ENCODE results near the gene TBX21.
"Not testable (repeated sequence)": the region's sequence is repeated elsewhere in the genome, so short reads cannot be mapped to it uniquely, and the experiment has no call there.

The TBX21 gene

DNA sequence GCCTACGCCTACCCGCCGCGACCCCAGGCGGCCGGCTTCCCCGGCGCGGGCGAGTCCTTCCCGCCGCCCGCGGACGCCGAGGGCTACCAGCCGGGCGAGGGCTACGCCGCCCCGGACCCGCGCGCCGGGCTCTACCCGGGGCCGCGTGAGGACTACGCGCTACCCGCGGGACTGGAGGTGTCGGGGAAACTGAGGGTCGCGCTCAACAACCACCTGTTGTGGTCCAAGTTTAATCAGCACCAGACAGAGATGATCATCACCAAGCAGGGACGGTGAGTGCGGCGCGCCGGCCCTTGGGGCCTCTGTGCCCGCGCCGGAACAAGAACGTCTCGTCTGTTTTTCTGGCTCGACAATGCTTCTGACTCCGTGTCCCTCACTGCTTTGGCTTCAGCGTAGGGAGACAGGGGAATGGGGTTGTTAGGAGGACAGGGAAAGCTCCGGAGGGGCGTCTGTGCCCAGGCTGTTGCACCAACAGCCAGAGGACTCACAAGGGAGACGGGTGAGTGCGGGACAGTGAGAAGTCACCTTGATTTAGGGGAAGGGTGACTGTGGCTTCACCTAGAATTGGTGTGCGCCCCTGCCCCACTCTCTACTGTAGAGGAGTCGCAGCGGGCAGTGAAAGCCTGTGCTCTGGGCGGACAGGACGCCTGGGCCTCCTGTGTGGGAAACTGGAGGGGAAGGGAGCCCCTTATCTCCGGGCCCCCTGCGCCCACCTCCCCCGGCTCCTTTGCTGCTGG lies 806 bp downstream of the TBX21 start:
- DNase-seq, result peak; percentile 21

DNA sequence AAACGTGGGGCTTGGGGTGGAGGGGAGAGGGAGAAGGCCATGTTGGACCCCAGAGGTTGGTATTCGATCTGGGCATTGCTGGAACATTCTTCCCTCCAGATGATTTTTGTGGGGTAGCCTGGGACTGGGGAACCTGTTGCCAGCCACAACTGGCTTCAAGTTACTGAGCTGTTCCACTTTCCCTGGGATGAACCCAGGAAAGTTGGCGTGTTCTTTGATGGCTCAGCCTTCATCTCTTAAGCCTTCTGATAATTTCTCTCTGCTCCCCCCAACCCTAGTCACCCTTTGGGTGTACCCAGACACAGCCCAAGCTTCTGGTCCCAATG lies 2.1 kb downstream of the TBX21 start:
- DNase-seq, result no peak

DNA sequence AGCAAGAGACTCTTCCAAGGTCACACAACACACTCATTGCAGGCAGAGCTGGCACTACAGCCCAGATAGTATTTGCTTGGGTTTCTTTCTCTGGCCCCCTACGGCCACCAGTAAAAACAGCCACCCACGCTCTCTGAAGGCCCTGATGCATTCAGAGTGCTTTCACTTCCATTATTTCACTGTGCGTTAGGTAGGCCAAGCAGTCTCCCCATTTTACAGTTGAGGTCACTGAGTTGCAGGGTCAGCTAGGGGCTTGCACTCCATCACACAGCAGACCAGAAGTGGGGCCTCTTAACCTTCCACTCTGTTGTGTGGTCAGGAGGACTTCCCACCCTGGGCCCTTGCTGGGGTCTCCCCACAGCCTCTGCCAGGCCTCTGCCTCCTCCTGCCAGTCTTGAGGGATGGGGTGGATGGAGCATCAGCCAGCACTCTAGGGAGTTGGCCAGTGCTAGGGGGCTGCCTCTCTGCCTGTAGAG lies 2.5 kb downstream of the TBX21 start:
- no peak for DNase-seq

DNA sequence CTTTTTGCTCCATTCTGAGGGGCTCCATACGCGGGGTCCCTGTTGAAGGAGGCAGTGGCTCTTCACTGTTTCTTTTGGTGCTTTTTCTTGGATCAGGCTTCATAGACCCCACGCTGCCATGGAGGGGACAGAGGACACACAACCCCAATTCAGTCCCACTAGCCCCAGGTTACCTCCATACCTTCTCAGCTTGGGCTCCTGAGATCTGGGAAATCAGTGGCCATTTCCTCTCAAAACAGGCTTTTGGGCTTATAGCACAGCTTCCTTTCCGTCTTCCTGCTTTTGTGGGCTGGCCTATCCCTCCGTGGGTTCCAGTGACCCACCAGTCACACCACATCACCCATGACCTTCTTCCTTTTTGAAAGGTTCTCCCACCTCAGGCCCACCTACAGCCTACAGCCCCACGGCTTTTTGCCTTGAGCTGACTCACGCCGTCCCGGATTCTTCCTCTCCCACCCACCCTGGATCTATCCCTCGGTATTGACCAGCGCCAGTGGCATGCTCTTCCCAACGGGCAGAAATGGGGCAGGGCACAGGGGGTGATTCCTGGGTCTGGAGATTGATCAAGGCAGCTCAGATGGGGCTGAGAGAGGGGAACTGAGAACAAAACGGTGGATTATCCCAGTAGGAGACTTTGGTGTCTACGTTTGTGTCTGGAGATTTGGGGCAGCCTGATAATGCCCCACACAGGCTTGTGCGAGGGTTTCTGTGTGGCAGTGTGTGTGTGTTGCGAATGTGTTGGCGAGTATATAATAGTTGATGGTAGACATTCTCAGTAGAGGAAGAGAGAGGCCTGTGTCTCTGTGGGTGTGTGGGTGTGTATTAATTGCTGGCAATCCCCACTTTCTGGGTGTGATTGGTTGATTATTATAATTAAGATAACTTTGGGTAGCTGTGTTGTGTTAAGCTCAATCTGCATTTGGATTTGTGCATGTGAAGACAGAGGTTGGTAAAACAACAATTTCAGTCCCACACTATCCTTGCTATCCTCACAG lies 3.8 kb downstream of the TBX21 start:
- DNase-seq, result no peak

DNA sequence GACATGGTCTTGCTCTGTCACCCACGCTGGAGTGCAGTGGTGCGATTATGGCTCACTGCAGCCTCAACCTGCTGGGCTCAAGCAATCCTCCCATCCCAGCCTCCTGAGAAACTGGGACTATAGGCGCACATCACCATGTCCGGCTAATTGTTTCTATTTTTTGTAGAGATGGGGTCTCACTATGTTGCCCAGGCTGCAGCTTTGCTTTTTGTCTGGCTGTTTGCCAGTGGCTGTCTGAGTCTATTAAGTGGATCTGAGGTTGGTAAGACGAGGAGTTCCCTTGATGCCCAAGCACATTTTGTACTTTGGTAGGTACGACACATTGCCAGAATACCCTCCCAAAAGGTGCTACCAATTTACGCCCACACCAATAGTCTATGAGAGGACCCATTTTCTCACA lies 5.1 kb downstream of the TBX21 start:
- no peak for DNase-seq

DNA sequence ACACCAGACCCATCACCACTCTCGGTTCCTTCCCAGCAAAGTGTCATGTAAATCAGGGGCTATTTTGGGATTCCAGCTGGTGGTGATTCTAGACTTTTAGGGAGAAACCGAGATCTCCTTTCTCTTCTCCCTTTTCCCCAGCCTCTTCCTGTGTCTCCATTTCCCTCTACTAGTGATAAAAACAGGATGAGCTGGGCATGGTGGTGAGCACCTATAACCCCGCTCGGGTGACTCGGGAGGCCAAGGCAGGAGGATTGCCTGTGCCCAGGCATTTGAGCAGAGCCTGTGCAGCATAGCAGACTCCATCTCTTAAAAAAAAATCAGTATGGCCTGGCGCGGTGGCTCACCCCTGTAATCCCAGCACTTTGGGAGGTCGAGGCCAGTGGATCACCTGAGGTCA lies 6.1 kb downstream of the TBX21 start:
- DNase-seq, result no peak

DNA sequence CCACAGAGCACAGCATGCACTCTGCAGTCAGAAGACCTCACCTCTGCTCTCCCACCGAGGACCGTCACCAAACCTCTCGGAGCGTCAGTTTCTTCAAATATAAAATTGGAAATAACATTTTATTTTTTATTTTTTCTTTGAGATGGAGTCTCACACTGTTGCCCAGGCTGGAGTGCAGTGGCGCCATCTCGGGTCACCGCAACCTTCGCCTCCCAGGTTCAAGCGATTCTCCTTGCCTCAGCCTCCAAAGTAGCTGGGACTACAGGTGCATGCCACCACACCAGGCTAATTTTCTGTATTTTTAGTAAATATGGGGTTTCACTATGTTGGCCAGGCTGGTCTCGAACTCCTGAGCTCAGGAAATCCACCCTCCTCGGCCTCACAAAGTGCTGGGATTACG lies 6.9 kb downstream of the TBX21 start:
- DNase-seq, result not testable (repeated sequence)

DNA sequence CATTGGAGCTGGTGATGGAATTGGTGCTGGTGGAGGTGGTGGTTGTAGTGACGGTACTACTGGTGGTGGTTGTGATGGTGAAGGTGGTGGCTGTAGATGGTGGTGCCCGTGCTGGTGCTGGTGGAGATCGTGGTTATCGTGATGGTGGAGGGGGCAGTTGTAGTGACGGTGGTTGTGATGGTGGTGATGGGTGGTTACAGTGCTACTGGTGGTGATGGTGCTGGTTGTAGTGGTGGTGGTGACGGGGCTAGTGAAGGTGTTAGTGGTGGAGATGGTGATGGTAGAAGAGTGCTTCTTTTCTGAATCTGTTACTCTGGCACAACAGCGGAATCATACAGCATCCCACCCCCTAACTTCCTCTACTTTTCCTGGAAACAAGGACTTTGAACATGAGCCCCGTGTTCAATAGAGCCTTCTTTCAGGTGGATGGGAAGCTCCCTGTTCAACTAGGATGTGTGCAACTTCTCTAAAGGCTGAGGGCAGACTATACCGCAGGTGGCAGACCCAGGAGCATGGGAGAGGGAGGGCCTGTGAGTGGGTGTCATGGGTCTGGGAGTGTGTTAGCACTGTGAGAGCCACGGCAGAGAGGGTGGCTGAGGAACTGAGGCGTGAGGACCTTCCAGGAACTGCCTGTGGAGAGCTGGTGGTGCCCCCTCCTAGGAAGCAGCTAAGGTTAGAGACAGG lies 8.2 kb downstream of the TBX21 start:
- DNase-seq, result no peak

DNA sequence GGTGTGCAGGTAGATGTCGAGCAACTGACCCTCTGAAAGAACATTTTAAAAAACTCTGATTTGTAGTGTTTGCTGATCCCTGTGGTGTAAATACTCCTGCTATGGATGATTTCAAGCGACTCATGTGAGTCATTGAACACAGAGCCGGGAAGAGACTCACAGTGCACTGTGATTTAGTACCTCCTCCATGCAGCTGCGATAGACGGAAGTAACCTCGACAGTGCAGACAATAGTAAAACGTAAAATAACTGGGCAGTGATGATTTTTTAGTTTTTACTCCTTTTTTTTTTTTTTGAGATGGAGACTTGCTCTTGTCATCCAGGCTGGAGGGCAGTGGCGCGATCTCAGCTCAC lies 8.7 kb downstream of the TBX21 start:
- no peak for DNase-seq

DNA sequence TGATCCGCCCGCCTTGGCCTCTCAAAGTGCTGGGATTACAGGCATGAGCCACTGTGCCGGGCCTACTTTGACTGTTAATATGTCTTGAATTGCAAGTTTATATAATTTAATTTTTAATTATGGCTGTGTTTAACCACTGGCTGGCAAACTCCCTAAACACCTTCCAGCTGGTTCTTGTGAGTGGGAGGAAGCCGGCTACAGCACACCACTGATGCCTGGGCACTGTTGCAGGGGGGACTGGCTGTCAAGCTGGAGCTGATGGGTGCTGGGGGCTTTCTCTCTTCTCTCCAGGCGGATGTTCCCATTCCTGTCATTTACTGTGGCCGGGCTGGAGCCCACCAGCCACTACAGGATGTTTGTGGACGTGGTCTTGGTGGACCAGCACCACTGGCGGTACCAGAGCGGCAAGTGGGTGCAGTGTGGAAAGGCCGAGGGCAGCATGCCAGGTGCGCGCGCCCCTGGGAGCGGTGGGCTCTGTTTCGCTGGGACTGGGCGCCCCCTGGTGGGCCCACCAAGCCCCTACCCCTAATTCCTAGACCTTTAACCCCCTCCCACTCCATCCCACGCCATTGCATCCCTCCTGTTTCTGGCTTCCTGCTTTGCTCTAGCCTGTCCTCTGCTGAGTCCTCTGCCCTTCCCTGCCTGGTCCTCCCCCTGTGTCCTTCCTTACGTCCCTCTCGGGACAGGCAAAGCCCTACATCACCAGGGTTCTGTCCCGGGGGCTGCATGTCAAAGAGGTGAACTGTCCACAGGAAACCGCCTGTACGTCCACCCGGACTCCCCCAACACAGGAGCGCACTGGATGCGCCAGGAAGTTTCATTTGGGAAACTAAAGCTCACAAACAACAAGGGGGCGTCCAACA lies 9.5 kb downstream of the TBX21 start:
- peak; percentile 52 for DNase-seq

DNA sequence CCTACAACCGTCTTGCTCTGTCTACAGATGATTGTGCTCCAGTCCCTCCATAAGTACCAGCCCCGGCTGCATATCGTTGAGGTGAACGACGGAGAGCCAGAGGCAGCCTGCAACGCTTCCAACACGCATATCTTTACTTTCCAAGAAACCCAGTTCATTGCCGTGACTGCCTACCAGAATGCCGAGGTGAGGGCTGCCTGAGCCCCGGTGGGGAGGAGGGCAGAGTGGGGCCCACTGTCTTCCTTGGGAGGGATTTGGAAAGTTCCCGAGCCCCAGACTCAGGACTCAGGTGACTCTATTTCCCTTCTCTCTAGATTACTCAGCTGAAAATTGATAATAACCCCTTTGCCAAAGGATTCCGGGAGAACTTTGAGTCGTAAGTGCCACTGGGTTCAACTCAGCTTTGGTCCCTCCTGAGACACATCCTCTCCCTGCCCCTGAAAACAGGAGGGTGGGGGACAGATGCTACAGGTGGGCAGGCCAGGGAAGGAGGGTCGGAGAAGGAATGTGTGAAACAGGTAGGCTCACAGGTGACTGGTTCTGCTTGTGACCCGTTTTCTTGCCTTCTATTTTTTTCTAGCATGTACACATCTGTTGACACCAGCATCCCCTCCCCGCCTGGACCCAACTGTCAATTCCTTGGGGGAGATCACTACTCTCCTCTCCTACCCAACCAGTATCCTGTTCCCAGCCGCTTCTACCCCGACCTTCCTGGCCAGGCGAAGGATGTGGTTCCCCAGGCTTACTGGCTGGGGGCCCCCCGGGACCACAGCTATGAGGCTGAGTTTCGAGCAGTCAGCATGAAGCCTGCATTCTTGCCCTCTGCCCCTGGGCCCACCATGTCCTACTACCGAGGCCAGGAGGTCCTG lies 11.4 kb downstream of the TBX21 start:
- DNase-seq, result no peak

DNA sequence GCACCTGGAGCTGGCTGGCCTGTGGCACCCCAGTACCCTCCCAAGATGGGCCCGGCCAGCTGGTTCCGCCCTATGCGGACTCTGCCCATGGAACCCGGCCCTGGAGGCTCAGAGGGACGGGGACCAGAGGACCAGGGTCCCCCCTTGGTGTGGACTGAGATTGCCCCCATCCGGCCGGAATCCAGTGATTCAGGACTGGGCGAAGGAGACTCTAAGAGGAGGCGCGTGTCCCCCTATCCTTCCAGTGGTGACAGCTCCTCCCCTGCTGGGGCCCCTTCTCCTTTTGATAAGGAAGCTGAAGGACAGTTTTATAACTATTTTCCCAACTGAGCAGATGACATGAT lies 12.0 kb downstream of the TBX21 start:
- no peak for DNase-seq

DNA sequence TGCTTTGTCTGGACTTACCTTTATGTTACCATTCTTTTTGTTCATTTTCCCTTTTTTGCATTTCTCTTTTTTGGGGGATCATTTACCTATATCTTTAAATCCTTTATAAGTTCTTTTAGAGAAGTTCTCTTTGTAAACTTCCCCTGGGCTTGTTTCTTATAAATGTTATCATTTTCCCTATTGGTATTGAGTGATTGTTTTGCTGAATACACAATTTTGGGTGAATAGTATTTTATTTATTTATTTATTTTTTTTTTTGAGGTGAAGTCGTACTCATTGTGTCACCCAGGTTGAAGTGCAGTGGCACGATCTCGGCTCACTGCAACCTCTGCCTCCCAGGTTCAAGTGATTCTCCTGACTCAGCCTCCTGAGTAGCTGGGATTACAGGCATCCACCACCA lies 18.4 kb downstream of the TBX21 start:
- DNase-seq, result no peak

DNA sequence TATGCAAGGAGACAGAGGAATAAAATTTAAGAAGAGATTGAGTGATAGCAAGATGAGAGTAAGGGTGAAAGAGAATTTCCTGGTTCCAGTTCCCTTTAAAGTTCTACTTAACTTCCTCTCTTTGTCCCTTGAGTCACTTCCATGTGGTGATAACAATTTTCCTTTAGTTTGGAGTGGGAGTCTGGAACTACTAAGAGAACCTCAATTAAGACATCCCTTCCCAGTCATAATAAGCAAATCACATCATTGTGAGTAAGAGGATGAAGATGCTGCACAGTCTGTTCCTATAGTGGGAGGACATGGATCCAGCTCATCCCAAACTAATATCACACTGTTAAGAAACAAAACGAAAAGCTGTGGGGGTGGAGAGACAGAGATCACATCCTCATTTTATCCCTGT lies 24.4 kb downstream of the TBX21 start:
- no peak for DNase-seq

DNA sequence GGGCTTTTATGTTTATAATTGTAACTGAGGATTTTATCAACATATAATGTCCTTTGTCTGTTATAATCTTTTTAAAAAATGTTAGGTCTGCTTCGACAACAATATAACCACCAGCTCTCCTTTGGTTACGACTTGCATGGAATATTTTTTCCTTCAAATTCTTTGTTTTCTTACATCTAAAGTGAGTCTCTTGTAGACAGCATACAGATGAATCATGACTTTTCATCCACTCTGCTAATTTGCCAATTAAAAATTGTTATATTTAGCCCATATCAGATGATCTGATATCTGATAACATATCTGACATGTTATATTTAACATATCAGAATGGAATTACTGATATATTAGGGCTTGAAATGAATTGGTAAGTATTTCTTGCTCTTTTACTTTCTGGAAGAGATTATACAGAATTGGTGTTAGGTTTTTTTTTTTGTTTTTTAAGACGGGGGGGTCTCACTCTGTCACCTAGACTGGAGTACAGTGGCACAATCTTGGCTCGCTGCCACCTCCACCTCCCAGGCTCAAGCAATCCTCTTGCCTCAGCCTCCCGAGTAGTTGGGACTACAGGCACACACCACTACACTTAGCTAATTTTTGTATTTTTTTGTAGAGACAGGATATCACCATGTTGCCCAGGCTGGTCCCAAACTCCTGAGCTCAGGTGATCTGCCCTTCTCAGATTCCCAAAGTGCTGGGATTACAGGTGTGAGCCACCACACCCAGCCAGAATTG lies 27.5 kb downstream of the TBX21 start:
- no peak for DNase-seq

DNA sequence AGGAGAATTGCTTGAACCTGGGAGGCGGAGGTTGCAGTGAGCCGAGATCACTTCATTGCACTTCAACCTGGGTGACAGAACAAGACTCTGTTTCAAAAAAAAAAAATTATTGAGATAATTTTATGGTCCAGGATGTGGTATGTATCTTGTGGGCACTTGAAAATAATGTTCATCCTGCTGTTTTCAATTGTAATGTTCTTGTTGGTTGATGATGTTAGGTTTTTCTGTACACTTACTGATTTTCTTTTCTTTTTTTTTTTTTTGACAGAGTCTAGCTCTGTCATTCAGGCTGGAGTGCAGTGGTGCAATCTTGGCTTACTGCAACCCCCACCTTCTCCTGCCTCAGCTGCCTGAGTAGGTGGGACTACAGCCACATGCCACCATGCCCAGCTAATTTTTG lies 29.7 kb downstream of the TBX21 start:
- no peak for DNase-seq

DNA sequence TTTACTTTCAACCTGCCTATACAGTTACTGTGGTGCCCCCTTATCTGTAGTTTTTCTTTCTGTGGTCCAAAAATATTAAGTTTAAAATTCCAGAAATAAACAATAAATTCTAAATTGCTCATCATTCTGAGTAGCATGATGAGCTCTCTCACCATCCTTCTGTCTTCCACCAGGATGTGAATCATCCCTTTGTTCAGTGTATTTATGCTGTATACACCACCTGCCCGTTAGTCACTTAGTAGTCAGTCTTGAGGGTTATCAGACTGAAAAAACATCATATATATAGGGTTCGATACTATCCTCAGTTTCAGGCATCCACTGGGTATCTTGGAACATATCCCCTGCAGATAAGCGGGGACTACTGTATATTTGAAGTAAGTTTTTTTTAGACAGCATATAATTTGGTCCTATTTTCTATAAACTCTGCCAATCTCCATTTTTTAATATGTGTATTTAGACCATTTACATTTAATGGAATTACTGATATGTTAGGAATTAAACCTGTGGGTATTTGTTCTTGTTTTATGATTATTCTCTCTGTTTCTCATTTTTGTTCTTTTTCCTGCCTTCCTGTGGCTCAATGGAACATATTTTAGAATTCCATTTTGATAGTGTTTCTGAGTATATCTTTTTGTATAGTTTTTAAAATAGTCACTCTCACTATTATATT lies 31.0 kb downstream of the TBX21 start:
- no peak for DNase-seq

DNA sequence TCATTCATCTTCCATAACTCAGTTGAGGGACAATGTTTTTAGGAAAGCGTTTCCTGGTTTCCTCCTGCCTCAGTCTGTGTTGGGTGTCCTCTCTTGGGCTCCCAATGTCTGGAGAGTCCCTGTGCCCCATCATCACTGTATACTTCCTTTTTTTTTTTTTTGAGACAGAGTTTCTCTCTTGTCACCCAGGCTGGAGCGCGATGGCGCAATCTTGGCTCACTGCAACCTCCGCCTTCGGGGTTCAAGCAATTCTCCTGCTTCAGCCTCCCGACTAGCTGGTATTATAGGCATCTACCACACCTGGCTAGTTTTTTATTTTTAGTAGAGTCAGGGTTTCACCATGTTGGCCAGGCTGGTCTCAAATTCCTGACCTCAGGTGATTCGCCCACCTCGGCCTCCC lies 40.6 kb downstream of the TBX21 start:
- not testable (repeated sequence) for DNase-seq

DNA sequence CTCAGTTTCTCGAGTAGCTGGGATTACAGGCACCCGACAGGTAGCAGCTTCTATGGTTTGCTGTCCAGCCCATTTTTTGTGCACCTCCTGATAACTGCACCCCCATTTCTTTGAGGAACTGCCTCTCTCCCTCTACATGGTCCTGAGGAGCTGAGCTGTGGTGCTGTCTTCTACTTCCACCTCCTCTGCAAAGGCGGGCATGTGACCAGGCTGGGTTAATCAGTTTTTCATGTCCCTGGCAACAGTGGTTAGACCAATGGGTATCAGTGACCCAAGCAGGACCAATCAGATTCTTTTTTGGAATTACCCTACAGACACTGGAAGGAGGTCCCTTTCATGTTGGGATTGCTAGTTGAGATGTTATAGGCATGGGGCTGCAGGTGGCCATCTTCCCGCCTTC lies 41.3 kb downstream of the TBX21 start:
- DNase-seq, result no peak

DNA sequence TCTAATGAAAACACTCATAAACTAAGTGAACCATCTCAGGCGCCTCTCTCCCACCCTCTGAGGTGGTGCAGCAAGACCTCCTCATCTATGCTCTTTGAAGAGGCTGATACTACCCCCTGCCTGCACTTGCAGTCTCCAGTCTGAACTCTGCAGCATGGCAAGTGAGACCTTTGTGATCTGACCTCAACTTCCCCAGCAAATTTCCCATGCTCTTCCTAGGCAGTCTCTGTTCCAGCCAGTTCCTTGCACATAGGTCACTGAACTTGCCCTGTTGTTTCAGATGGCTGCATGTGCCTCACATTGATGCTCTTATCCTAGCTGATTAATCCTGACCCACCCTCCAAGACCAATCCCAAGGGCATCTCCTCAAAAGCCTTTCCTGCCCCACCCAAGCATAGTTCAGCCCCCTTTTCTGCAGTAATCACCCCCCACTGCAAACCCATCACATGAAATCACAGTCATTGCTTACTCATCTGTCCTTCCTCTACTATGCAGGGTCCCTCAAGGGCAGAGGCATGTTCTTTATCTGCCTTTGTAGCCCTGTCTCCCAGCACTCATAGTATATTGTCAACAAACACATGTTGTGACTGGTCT lies 42.0 kb downstream of the TBX21 start:
- DNase-seq, result no peak

All from activated naive CD4-positive, alpha-beta T cell treated with anti-CD3 and anti-CD28 coated beads, Interleukin-2, amount 50 U/mL, for 16 hours (primary cell).